GM19035 (cell line): ENCODE data around the gene NCAN.

Source experiments
- ATAC-seq: cut with Tn5 transposase; IDR thresholded peaks from one replicate; pipeline ENCODE4 v1.9.1; 2021; ENCODE audit not compliant: unreplicated experiment

The NCAN gene

GRCh38 chr19:19258589-19259338, 47.0 kb downstream of the NCAN start:
- no peak for ATAC-seq

- ATAC-seq = no peak
Observed at GRCh38 chr19:19259741-19260140, 48.0 kb downstream of the NCAN start.

- ATAC-seq = no peak
Observed at GRCh38 chr19:19260417-19261214, 48.9 kb downstream of the NCAN start.

GRCh38 chr19:19261350-19262189, 49.8 kb downstream of the NCAN start:
- no peak for ATAC-seq

- ATAC-seq = no peak
Observed at GRCh38 chr19:19262190-19263057, 50.7 kb downstream of the NCAN start.

GRCh38 chr19:19263886-19264487, 52.2 kb downstream of the NCAN start:
- no peak for ATAC-seq

GRCh38 chr19:19267305-19267704, 55.5 kb downstream of the NCAN start:
- ATAC-seq = no peak

- no peak for ATAC-seq
Observed at GRCh38 chr19:19268453-19269385, 57.0 kb downstream of the NCAN start.

GRCh38 chr19:19269952-19270694, 58.4 kb downstream of the NCAN start:
- ATAC-seq = no peak

GRCh38 chr19:19270749-19271571, 59.2 kb downstream of the NCAN start:
- no peak for ATAC-seq

- ATAC-seq = no peak
Observed at GRCh38 chr19:19271828-19272599, 60.3 kb downstream of the NCAN start.

GRCh38 chr19:19274146-19274545, 62.4 kb downstream of the NCAN start:
- no peak for ATAC-seq

GRCh38 chr19:19274716-19275565, 63.2 kb downstream of the NCAN start:
- no peak for ATAC-seq

GRCh38 chr19:19276386-19276785, 64.6 kb downstream of the NCAN start:
- ATAC-seq = no peak

- ATAC-seq = no peak
Observed at GRCh38 chr19:19276851-19277250, 65.1 kb downstream of the NCAN start.

GRCh38 chr19:19278315-19278714, 66.6 kb downstream of the NCAN start:
- ATAC-seq = no peak
